ENCODE results near the gene SEC61A2.

DNA sequence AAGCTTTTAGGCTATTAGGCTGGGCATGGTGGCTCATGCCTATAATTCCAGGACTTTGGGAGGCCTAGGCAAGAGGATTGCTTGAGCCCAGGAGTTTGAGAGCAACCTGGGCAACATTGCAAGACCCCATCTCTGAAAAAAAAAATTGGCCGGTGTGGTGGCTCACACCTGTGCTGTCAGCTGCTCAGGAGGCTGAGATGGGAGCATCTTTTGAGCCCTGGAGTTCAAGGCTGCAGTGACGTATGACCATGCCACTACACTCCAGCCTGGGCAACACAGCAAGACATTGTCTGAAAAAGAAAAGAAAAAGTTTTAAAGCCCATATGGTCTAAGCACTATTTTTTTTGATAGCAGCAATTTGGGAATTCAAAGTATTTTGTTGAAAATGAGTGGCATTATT lies 15.8 kb upstream of the SEC61A2 start:
- TF ChIP-seq, protein P1, sequence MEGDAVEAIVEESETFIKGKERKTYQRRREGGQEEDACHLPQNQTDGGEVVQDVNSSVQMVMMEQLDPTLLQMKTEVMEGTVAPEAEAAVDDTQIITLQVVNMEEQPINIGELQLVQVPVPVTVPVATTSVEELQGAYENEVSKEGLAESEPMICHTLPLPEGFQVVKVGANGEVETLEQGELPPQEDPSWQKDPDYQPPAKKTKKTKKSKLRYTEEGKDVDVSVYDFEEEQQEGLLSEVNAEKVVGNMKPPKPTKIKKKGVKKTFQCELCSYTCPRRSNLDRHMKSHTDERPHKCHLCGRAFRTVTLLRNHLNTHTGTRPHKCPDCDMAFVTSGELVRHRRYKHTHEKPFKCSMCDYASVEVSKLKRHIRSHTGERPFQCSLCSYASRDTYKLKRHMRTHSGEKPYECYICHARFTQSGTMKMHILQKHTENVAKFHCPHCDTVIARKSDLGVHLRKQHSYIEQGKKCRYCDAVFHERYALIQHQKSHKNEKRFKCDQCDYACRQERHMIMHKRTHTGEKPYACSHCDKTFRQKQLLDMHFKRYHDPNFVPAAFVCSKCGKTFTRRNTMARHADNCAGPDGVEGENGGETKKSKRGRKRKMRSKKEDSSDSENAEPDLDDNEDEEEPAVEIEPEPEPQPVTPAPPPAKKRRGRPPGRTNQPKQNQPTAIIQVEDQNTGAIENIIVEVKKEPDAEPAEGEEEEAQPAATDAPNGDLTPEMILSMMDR (IDR thresholded peaks at IDR 0.05), result no peak
- TF ChIP-seq POLR2A (IDR thresholded peaks at IDR 0.05), result no peak

Measured in right lobe of liver (tissue), 4 donors.